ENCODE results near the gene SEZ6.

- no peak for TF ChIP-seq CTCF (IDR thresholded peaks at IDR 0.05; ENCODE audit: insufficient read depth, low read depth, low read length)
- TF ChIP-seq EZH2 (IDR thresholded peaks at IDR 0.05; ENCODE audit: insufficient read depth, low read length), result no peak
Measured at GRCh38 chr17:28956861-28957260, 49.0 kb downstream of the SEZ6 start.
